CD4-positive, alpha-beta T cell treated with Interleukin-1 beta for 1 hour (primary cell): ENCODE measurements around the gene BHLHE40.

ENCODE experiments used
- DNase-seq, 2 donors: peaks; one replicate each; pipeline ENCODE4 v3.0.0-alpha.2; 2020 to 2022

BHLHE40 gene

GRCh38 chr3:4984511-4984864, 5.3 kb downstream of the BHLHE40 start:
- no peak for DNase-seq

DNA sequence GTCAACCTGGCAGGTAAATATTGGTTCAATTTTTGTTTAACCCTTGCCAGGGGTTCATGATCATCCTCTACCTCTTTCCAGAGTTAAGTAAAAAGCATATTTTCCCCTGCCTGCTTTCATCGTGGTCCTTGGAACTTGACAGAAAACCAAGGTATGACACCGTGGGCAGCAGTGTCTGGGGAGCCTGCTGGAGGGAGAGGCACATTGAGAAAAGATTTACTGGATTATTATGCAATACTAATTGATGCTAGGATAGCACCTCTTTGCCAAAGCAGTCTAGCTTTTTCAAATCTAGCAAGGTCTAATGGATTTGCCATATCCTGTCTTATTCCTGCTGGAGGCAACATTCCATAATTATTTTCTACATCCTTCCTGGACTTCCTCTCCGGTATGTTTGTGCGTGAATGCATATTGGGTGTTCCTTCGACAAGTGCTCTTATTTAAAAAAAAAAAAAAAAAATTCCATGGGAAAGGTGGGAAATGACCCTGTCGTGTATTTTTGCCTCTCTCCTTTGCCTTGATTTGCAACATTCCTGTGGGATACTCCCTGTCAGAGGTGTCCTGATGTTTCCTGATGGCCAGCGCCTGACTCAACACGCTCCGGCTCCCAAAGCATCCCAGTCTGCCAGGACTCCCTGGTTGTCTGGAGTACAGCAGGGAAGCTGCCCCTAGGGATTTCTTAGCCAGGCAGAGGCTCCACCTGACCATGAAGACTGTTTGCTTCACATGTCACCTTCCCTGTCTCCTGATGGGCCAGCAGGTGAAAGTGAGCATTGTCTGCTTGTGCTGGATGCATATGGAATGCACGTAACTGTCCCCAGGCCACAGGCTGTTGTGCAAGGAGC, 6.3 kb downstream of the BHLHE40 start:
- no peak for DNase-seq

GRCh38 chr3:4986175-4986781, 7.0 kb downstream of the BHLHE40 start:
- DNase-seq = no peak

DNA sequence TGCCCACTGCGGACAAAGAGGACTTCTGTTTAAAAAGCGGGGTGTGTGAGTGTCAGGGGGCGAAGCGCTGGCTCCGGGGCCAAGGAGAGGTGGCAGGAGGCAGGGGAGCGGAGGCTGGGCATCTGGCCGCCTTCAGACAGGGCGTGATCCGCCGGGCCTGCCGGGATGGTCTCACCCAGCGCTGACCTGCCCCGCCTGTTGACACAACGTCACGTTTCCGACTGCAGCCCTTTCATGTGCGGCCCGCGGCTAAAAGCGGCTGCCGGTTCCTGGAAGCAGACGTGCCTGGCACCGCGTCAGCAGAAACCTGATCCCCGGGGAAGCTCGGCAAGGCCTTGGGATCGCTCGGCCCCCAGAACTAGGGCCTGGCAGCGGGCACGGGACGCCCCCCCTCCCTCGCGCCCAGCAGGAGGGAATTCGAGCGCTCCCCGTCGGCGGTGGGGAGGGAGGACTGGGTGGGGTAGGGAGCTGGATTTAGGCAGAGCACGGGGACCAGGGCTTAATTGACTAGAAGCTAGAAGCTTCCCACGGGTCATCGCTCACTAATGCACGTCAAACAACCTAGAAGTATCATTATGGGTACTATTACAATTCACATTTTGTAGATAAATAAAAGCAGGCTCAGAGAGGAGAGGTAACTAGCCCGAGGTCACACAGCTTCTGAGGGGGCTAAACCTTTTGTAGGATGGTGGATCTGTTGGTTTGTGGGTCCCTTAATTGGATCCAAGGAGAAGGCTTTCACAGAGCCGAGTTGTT, 7.7 kb downstream of the BHLHE40 start:
- DNase-seq = peak; percentile 80 to 88

GRCh38 chr3:4987538-4988296, 8.5 kb downstream of the BHLHE40 start:
- DNase-seq = no peak

DNA sequence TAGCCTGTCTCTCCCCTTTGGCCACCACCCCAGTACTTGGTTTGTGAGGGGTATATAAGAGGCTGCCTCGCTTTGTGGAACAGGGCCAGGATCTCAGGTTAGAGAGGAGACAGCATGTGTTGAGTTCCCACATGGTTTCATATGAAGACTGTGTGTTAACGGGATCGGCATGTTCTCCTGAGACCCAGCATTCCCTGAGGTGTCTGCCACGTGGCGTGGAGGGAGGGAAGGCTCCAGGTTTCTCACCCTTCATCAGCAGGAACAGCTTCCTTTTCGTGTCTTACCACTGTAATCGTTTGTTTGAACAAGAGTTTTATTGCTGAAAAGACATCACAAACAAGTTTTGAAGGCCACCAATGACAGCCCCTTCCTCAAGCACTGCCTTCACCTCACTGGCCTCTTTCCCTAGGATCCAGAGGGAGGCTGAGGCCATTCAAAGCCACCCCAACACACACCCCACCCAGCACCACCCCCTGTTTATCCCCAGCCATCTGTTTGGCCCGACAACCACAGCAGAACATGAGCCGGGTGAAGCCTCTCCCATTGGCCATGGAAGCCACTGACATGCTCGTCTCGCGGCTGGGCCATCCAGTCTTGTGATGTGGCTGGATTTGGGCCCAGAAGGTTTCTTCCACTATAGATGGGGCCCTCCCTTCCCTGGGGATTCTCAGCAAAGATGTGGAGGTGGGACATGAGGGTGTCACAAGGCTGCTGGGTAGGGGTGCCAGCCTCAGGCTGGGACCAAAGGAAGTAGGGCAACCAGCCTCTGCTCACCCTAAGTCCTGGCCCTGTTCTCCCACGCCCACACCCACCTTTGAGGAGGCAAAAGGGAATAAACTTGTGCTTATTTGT, 10.0 kb downstream of the BHLHE40 start:
- DNase-seq = no peak

DNA sequence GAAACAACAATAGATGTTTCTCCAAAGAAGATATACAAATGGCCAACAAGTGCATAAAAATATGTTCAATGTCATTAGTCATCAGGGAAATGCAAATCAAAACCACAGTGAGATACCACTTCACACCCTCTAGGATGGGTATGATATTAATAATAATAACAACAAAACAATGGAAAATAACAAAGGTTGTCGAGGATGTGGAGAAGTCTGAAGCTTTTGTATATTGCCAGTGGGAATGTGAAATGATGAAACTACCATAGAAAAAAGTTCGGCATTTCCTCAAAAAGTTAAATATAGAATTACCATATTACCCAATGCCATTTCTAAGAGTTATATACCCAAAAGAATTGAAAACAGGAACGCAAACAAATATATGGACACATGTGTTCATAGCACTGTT, 10.8 kb downstream of the BHLHE40 start:
- DNase-seq = no peak

DNA sequence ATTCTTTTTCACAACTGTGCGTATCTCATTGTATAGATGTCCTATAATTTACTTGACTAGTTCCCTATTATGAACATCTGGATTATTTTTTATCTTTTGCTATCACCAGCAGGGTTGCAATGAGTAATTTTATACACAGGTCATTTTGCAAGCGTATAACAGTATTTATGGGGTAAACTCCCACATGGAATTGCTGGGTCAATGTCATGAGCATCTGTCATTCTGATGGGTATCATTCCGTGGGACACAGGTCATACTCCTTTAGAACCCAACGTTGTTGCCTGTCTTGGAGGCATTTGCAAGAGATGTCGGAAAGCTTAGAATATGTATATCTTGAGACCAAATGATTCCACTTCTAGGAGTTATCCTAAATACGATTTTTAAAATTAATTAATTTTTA, 12.9 kb downstream of the BHLHE40 start:
- no peak for DNase-seq

DNA sequence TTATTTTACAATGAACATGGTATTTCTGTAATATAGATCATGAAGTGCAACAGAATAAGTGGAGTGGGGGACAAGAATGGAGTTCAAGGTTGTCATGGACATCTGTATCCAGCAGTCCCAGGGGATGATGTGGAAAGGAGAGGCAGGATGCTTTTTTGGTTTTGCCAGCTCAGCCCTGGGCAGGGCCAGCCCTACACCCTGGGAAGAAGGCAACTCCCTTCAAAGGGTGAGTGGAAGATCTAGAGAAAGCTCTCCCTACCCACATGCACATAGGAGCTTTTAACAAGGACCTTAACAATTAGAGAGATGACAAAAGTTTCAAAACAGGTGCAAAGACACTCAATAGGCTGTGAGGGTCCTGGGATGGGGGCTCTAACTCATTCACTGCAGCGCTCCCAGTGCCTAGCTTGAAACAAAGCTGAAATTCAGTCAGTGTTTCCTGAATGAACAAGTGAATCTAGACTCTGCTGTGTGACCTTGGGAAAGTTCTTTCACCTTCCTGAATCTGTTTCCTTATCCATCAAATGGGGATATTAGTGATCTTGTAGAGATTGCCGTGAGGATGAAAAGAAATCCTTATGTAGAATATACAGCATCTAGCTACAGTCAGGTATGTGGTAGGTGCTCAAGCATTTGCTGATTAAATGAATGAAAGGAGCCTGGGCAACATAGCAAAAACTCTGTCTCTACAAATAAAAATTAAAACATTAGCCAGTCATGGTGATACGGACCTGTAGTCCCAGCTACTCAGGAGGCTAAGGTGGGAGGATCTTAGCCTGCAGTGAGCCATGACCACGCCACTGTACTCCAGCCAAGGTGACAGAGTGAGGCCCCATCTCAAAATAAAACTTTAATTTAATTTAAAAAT, 14.3 kb downstream of the BHLHE40 start:
- DNase-seq = no peak

GRCh38 chr3:4994144-4994730, 15.0 kb downstream of the BHLHE40 start:
- DNase-seq = no peak

DNA sequence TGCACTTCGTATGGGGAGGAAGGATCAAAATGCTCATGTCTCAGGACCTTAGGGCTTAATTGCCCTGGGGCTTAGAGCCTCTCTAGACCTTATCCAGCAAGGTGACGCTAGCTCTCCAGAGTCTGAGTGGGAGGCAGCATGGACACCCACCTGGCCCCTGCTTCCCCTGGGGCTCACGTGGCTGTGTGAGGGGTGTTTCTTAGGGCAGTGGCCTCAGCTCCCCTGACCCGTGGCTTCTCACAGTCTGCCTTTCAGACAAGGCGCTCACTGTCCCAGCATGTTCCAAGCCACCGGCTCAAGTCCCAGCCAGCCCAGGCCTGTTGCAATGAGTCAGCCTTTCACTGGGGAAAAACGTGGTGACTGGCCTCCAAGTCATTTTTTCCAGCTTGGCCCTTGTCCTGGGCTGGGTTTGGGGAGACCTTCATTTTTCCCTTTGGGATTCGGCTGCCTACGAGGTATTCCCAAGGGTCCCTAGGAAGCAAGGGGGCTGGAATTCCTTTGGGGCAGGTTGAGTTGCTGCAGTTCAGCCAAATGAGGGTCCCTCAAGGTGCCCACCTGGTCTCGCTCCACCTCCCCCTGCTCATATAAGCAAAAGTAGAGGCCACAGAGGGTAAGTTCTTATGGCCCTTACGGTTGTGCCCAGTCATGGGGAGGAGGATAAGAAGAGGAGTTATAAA, 15.7 kb downstream of the BHLHE40 start:
- no peak for DNase-seq

- DNase-seq = no peak
These were observed 16.3 kb downstream of the BHLHE40 start for GRCh38 chr3:4995500-4996053.

DNA sequence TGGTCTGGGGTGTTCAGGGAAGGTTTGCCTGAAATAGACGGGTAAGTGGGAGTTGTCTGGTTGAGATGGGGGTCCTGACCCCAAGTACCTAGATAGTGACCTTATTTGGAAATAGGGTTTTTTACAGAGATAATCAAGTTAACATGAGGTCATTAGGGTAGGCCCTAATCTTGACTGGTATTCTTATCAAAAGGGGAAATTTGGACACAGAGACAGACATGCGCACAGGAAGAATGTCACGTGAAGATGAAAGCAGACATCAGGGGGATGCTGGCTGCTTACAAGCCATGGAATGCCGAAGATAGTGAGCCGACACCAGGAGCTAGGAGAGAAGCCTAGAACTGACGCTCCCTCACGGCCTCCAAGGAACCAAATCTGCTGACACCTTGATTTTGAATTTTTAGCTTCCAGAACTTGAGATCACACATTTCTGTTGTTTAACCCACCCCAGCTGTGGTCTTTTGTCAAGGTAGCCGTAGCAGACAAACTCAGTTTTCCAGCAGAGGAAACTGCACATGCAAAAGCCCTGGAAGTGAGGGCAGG, 17.1 kb downstream of the BHLHE40 start:
- DNase-seq = no peak

DNA sequence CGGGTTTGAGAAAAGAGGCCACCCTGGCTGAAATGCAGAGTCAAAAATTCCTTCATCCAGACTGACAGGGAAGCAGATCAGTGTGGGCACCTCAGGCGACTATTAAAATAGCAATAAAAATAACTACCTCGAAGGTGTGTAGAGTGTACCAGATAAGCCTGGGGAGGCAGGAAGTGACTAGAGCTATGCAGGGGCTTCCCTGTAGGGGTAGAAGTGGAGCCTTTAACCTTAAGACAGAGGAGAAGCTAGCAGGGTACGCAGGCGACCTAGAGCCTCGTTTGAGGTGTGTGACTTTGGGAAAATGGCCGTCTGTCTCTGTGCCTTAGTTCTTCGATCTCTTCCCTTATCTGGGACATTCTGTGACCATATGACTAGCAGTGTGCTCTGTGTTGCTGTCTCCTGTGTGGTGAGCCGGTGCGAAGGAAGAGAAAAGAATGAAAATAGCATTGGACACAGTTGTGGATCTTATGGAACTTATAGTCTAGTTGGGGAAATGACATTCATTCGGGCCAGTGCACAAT, 17.6 kb downstream of the BHLHE40 start:
- DNase-seq = no peak

GRCh38 chr3:4997946-4998345, 18.7 kb downstream of the BHLHE40 start:
- DNase-seq = no peak

- DNase-seq = no peak
These were observed 20.4 kb downstream of the BHLHE40 start for GRCh38 chr3:4999531-5000184.

DNA sequence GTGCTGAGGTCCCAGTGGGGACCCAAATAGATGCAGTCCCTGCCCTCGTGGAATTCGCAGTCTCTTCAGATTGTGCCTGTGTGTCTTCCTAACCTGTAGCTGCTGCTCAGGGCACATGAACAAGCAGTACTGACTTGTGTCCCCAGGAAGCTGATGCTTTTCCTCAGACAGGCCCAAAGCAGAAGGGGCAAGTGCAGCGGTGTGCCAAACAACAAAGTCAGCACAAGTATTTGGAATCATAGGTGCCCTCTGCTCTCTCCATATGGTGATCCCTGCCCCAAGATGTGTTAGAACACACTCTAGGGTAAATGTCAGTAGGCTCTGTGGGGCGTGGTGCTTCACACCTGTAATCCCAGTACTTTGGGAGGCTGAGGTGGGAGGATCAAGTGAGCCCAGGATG, 21.9 kb downstream of the BHLHE40 start:
- no peak for DNase-seq

- no peak for DNase-seq
These were observed 22.6 kb downstream of the BHLHE40 start for GRCh38 chr3:5001805-5002173.
